CD4-positive, CD25-positive, alpha-beta regulatory T cell (primary cell): ENCODE measurements around the gene RPS18. TPM values are rescaled to one million over a fixed set of nuclear protein-coding genes. Genes with fewer than 3 reads are reported as not detected.
A peak's percentile ranks its signal among the peaks of the same experiment; 100 is the strongest.
"Not testable (repeated sequence)": the region's sequence is repeated elsewhere in the genome, so short reads cannot be mapped to it uniquely, and the experiment has no call there.

Source experiments
- ATAC-seq, 2 donors: fragments of 150-1000 bp; cut with Tn5 transposase; one replicate each; pipeline ENCODE4 v1.10.0; 2021; ENCODE audit warnings: low read depth in 2 of 2, moderate number of reproducible peaks in 2 of 2, moderate library complexity in 1 of 2
- DNase-seq, 3 donors: peaks; one replicate each; pipeline versions ENCODE4 v3.0.0 to v3.0.0-alpha.2; 2012 to 2022; ENCODE audit warnings: mixed read lengths in 1 of 3
- H3K27ac ChIP-seq: one replicate; pipeline ENCODE4 v1.7.0; 2013; ENCODE audit warnings: mild to moderate bottlenecking, low read length; ENCODE audit not compliant: insufficient read depth, poor library complexity, severe bottlenecking
- H3K27me3 ChIP-seq: one replicate; pipeline ENCODE4 v1.7.0; 2013; ENCODE audit warnings: low read length; ENCODE audit not compliant: control insufficient read depth, insufficient read depth
- H3K36me3 ChIP-seq: one replicate; pipeline ENCODE4 v1.7.0; 2013; ENCODE audit warnings: mild to moderate bottlenecking, low read length, moderate library complexity; ENCODE audit not compliant: control insufficient read depth, insufficient read depth
- H3K4me1 ChIP-seq: 2 replicates; pipeline ENCODE4 v1.7.0; 2013; ENCODE audit warnings: mild to moderate bottlenecking, low read length; ENCODE audit not compliant: insufficient read depth, control insufficient read depth, poor library complexity, severe bottlenecking
- H3K4me3 ChIP-seq: one replicate; pipeline ENCODE4 v1.7.0; 2013; ENCODE audit warnings: low read depth, mild to moderate bottlenecking, low read length, moderate library complexity
- H3K9me3 ChIP-seq, 2 experiments: 1 replicate in 1 of 2; 2 replicates in 1 of 2; pipeline ENCODE4 v1.7.0; 2013; ENCODE audit warnings: low read length in 2 of 2, mild to moderate bottlenecking in 1 of 2, moderate library complexity in 1 of 2; ENCODE audit not compliant: control insufficient read depth in 2 of 2
- H3K27ac Mint-ChIP-seq, 3 donors: one replicate each; pipeline ENCODE4 v1.8.0; 2020 to 2022; ENCODE audit warnings: mild to moderate bottlenecking in 3 of 3, mixed read lengths in 3 of 3, moderate library complexity in 2 of 3
- H3K27me3 Mint-ChIP-seq: one replicate; pipeline ENCODE4 v1.8.0; 2022; ENCODE audit warnings: mild to moderate bottlenecking, mixed read lengths
- H3K36me3 Mint-ChIP-seq: one replicate; pipeline ENCODE4 v1.8.0; 2020; ENCODE audit warnings: mixed read lengths
- H3K4me1 Mint-ChIP-seq, 4 donors: one replicate each; pipeline ENCODE4 v1.8.0; 2020 to 2022; ENCODE audit warnings: mixed read lengths in 4 of 4, mild to moderate bottlenecking in 1 of 4
- H3K4me3 Mint-ChIP-seq, 4 donors: one replicate each; pipeline ENCODE4 v1.8.0; 2020 to 2022; ENCODE audit warnings: mild to moderate bottlenecking in 4 of 4, mixed read lengths in 4 of 4, moderate library complexity in 3 of 4
- H3K9me3 Mint-ChIP-seq, 7 donors: one replicate each; pipeline ENCODE4 v1.8.0; 2020 to 2022; ENCODE audit warnings: mixed read lengths in 7 of 7, mild to moderate bottlenecking in 3 of 7, moderate library complexity in 2 of 7
- polyA plus RNA-seq, 4 donors: library from polyadenylated mRNA; unstranded; fragments of 300-500 nt; fragmentation: Illumina TruSeq; gene quantifications; one replicate each; pipeline ENCODE4 v1.2.3, GENCODE V29; 2021
- total RNA-seq: library from RNA; stranded (reverse); gene quantifications from one replicate; pipeline ENCODE4 v1.2.3, GENCODE V29; 2022

RPS18 gene
- total and polyA plus RNA-seq, 5 donors from 2014 or later, result 2,198 to 10,525 (median 7,077) TPM

DNA sequence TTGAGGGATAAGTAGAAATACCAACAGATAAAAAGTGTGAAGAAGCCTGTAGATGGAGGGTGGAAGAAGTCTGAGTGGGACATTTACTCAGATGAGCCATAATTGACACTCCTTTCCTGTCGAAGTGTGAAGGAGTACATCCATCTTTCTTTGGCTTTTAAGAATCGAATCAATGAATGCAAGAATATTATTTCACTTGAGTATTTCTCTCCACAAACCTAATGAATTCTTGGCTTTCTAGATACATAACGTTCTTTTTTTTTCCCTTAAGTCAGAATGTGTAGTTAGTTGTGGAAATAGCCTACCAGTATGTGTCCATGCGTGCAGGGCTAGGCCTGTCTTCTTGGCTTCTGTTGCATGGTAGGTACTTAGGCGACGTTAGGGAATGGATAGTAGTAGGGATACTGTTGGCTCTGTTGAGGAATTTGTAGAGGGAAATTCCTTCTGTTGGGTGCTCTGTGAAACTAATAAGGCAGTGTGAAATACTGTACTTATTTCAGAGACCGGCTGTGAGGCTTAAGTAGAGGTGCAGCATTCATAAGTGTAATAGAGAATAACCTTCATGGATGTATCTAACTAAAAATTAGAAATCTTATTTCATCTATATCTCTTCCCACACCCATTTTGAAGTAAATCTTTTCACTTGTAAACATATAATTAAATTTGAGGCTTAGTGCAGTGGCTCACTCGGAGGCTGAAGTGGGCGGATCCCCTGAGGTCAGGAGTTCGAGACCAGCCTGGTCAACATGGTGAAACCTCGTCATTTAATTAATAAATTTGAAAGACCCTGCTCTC lies 1.5 kb downstream of the RPS18 start:
- Histone ChIP-seq H3K27me3 (no peaks in the 10 kb centered on the region), H3K36me3 (peaks cover 37% of the 10 kb centered on the region), H3K9me3 (no peaks in the 10 kb centered on the region), H3K4me1 (peaks cover 67% of the 10 kb centered on the region), H3K4me3 (peak overlapping the region; percentile 96), H3K27ac (peak overlapping the region; percentile 90)
- H3K27ac Mint-ChIP-seq, result peak overlapping the region; percentile 44 to 100 (median 99)
- ATAC-seq (no peak), DNase-seq (no peak)
- peaks cover 29% of the 10 kb centered on the region for H3K36me3 Mint-ChIP-seq
- no peaks in the 10 kb centered on the region for H3K27me3 Mint-ChIP-seq
- no peaks in the 10 kb centered on the region for H3K9me3 Mint-ChIP-seq
- peaks cover 5 to 77% (median 40%) of the 10 kb centered on the region in 4 donors for H3K4me1 Mint-ChIP-seq
- H3K4me3 Mint-ChIP-seq, result peak overlapping the region; percentile 94 to 100 (median 98)

DNA sequence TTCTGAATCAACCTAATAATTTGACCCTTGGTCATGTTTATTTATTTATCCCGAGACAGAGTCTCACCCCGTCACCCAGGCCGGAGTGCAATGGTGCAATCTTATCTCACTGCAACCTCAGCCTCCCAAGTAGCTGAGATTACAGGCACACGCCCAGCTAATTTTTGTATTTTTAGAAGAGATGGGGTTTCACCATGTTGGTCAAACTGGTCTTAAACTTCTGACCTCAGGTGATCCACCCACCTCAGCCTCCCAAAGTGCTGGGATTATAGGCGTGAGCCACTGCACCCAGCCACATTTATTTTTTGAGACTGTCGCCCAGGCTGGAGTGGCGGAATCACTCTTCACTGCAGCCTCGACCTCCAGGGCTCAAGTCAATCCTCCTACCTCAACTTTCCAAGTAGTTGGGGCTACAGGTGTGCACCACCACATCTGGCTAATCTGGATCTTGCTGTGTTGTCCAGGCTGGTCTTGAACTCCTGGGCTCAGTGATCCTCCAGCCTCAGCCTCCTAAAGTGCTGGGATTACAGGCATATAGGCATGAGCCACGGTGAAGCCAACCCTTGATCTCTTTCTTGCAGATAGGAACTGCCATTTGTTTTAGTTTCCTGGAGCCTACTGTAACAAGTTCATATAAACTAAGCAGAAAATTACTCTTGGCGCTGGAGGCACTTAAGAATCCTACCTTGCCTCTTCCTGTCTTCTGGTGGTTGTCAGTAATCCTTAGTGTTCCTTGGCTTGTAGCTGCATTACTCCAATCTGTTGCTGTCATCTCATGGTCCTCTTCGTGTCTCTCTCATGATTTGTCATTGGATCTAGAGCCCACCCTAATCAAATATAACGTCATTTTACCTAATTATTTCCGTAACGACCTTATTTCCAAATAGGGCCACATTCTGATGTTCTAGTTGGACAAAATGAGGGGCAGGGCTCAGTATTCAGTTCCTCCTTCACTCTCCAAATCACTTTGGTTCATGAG lies 2.3 kb downstream of the RPS18 start:
- no peak for ATAC-seq
- Mint-ChIP-seq H3K36me3 (peaks cover 21% of the 10 kb centered on the region), H3K27ac (peak overlapping the region; percentile 72 to 99 (median 91)), H3K9me3 (no peaks in the 10 kb centered on the region), H3K27me3 (no peaks in the 10 kb centered on the region), H3K4me3 (peak overlapping the region; percentile 94 to 100 (median 98)), H3K4me1 (peaks cover 5 to 85% (median 42%) of the 10 kb centered on the region in 4 donors)
- Histone ChIP-seq H3K4me1 (peaks cover 75% of the 10 kb centered on the region), H3K27me3 (no peaks in the 10 kb centered on the region), H3K27ac (peak overlapping the region; percentile 90), H3K9me3 (no peaks in the 10 kb centered on the region), H3K4me3 (peak overlapping the region; percentile 96), H3K36me3 (peaks cover 31% of the 10 kb centered on the region)
- DNase-seq, result no peak

DNA sequence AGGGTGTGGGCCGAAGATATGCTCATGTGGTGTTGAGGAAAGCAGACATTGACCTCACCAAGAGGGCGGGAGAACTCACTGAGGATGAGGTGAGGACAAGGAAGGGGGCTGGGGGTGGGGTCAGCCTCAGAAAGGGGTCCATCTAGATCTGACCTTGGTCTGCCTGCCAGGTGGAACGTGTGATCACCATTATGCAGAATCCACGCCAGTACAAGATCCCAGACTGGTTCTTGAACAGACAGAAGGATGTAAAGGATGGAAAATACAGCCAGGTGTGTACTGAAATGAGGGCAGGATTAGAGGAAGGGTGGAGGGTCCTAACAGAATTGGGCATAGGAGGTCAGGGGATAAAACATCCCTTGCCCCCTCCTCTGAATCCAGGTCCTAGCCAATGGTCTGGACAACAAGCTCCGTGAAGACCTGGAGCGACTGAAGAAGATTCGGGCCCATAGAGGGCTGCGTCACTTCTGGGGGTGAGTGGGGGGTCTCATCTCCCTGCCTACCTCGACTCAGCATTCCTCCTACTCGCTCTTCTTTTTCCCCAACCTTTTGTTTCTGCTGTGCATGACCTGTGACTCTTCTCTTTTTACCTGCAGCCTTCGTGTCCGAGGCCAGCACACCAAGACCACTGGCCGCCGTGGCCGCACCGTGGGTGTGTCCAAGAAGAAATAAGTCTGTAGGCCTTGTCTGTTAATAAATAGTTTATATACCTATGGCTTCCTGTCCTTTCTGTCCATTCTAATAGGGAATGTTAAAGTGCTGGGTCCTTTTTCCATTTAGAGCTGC lies 4.1 kb downstream of the RPS18 start:
- Histone ChIP-seq H3K27ac (peak overlapping the region; percentile 87), H3K36me3 (peaks cover 39% of the 10 kb centered on the region), H3K4me3 (peak overlapping the region; percentile 79), H3K4me1 (peaks cover 81% of the 10 kb centered on the region)
- not testable (repeated sequence) for H3K27me3 ChIP-seq, H3K9me3 Mint-ChIP-seq, DNase-seq, ATAC-seq, H3K9me3 ChIP-seq, H3K27me3 Mint-ChIP-seq
- peak overlapping the region; percentile 56 to 94 (median 89) for H3K4me3 Mint-ChIP-seq
- H3K4me1 Mint-ChIP-seq, result peaks cover 5 to 84% (median 41%) of the 10 kb centered on the region in 4 donors
- peaks cover 21% of the 10 kb centered on the region for H3K36me3 Mint-ChIP-seq
- peak overlapping the region; percentile 69 to 99 (median 91) for H3K27ac Mint-ChIP-seq

DNA sequence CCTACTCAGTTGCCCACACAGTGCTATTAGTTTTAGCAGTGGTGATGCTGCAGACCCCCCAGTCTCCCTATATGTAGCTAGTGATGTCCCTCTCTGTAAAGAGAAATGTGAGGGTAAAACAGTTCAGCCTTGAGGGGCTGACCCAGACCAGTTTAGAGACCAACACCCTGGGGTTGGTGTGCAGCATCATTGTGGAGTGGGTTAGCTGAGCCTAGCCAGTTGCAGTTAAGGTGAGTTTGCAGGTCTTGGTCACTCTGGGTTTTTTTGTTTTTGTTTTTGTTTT lies 4.6 kb downstream of the RPS18 start:
- H3K9me3 ChIP-seq, result no peaks in the 10 kb centered on the region
- H3K27me3 Mint-ChIP-seq, result no peaks in the 10 kb centered on the region
- H3K36me3 ChIP-seq, result peaks cover 39% of the 10 kb centered on the region
- no peaks in the 10 kb centered on the region for H3K9me3 Mint-ChIP-seq
- peak overlapping the region; percentile 69 to 99 (median 91) for H3K27ac Mint-ChIP-seq
- DNase-seq, result no peak
- peak overlapping the region; percentile 79 for H3K4me3 ChIP-seq
- no peaks in the 10 kb centered on the region for H3K27me3 ChIP-seq
- H3K4me3 Mint-ChIP-seq, result peak overlapping the region; percentile 56 to 94 (median 89)
- peaks cover 21% of the 10 kb centered on the region for H3K36me3 Mint-ChIP-seq
- peak overlapping the region; percentile 87 for H3K27ac ChIP-seq
- H3K4me1 ChIP-seq, result peaks cover 78% of the 10 kb centered on the region
- H3K4me1 Mint-ChIP-seq, result peaks cover 4 to 81% (median 41%) of the 10 kb centered on the region in 4 donors
- no peak for ATAC-seq

DNA sequence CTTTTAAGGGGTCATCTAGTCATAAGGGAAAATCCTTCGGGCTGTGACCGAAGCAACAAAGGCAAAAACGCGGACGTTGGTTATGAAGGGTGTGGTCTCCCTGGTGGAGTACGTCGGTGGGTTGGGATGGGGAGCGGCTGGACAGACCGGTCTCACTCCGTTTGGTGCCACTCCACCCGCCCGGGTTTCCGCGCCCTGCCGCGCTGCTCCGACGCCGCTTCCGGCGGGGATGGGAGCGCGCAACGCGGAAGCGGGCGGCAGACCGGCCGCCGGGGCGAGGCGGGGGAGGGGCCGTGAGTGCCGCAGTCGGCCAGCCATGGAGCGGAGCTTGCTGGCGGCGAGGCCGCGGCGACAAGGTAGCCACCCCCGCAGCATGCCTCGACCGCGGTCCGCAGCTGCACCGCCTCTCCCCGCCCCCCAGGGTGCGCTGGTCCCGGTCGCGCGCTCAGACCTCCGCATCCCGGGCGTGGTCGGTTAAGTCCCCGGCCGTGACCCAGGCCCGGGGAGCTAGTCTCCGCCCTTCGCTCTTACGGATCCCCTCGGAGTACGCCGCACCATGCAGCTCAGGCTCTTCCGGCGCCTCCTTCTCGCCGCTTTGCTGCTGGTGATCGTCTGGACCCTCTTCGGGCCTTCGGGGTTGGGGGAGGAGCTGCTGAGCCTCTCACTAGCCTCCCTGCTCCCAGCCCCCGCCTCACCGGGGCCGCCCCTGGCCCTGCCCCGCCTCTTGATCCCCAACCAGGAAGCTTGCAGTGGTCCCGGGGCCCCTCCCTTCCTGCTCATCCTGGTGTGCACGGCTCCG lies 5.2 kb downstream of the RPS18 start, which contains the start of gene B3GALT4:
Gene B3GALT4, plus strand, starts transcription at position 260 of the 799 bp plus-strand sequence. Its CDS starts 297 bp downstream, at position 557.
- no peaks in the 10 kb centered on the region for H3K27me3 Mint-ChIP-seq

DNA sequence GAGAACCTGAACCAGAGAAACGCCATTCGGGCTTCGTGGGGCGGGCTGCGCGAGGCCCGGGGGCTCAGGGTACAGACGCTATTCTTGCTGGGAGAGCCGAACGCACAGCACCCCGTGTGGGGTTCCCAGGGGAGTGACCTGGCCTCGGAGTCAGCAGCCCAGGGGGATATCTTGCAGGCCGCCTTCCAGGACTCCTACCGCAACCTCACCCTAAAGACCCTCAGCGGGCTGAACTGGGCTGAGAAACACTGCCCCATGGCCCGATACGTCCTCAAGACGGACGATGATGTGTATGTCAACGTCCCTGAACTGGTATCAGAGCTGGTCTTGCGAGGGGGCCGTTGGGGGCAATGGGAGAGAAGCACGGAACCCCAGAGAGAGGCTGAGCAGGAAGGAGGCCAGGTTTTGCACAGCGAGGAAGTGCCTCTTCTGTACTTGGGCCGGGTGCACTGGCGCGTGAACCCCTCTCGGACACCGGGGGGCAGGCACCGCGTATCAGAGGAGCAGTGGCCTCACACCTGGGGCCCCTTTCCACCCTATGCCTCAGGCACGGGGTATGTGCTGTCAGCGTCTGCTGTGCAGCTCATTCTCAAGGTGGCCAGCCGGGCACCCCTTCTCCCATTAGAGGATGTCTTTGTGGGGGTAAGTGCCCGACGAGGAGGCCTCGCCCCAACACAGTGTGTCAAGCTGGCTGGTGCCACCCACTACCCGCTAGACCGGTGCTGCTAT lies 6.0 kb downstream of the RPS18 start:
- Histone ChIP-seq H3K4me1 (peaks cover 69% of the 10 kb centered on the region), H3K36me3 (peaks cover 47% of the 10 kb centered on the region), H3K4me3 (peak overlapping the region; percentile 62)

More for the DNA sequence above, 5.2 kb downstream of the RPS18 start, which contains the start of gene B3GALT4:
- Mint-ChIP-seq H3K4me3 (peak within 1 kb of the TSS; percentile 91 to 94 (median 92)), H3K4me1 (peaks cover 0 to 76% (median 38%) of the 10 kb centered on the region in 4 donors), H3K27ac (peak within 1 kb of the TSS; percentile 94 to 99 (median 94)), H3K36me3 (peaks cover 18% of the 10 kb centered on the region), H3K9me3 (no peaks in the 10 kb centered on the region)
- peak; percentile 70 to 74 for ATAC-seq
- H3K4me3 ChIP-seq, result peak within 1 kb of the TSS; percentile 79
- DNase-seq, result peak; percentile 72 to 88 (median 72)
- H3K27me3 ChIP-seq, result no peaks in the 10 kb centered on the region
- peaks cover 41% of the 10 kb centered on the region for H3K36me3 ChIP-seq
- peaks cover 77% of the 10 kb centered on the region for H3K4me1 ChIP-seq
- H3K27ac ChIP-seq, result peak within 1 kb of the TSS; percentile 87
- no peaks in the 10 kb centered on the region for H3K9me3 ChIP-seq

More for the DNA sequence above, 6.0 kb downstream of the RPS18 start:
- Mint-ChIP-seq H3K4me1 (peaks cover 0 to 70% (median 32%) of the 10 kb centered on the region in 4 donors), H3K4me3 (peak overlapping the region; percentile 91 to 94 (median 92)), H3K27me3 (no peaks in the 10 kb centered on the region), H3K36me3 (peaks cover 14% of the 10 kb centered on the region), H3K9me3 (no peaks in the 10 kb centered on the region), H3K27ac (peak overlapping the region; percentile 94 to 99 (median 94))
- Histone ChIP-seq H3K27me3 (no peaks in the 10 kb centered on the region), H3K9me3 (no peaks in the 10 kb centered on the region), H3K27ac (peak overlapping the region; percentile 87)
- DNase-seq, result peak; percentile 10 to 53 (median 30)
- ATAC-seq, result peak; percentile 6 to 15
